Frontal cortex (tissue), 4 donors: Measurements from ENCODE around the gene PRTFDC1. TPM values are rescaled to one million over a fixed set of nuclear protein-coding genes. Genes with fewer than 3 reads are reported as not detected.
"Not testable (repeated sequence)": the region's sequence is repeated elsewhere in the genome, so short reads cannot be mapped to it uniquely, and the experiment has no call there.

Source experiments
- DNase-seq, 2 donors: peaks; one replicate each; pipeline ENCODE4 v3.0.0; 2012; ENCODE audit warnings: low spot score in 2 of 2
- FAIRE-seq: peaks from 2 replicates; lab custom pipeline; 2012; peaks lifted over from hg19 to GRCh38; lab: Jason Lieb, UNC
- total RNA-seq: library from RNA; depleted of rRNA; stranded (reverse); fragments of >200 nt; gene quantifications from one replicate; pipeline ENCODE4 v1.2.3, GENCODE V29; 2014
- donor health status: control.
- donor health status: control.
- donor health status: control.

The PRTFDC1 gene
- total RNA-seq, 1 donor from 2014 or later: 29.8 TPM

GRCh38 chr10:24938076-24938475 lies 14.3 kb downstream of the PRTFDC1 start:
- no peak for FAIRE-seq

DNA sequence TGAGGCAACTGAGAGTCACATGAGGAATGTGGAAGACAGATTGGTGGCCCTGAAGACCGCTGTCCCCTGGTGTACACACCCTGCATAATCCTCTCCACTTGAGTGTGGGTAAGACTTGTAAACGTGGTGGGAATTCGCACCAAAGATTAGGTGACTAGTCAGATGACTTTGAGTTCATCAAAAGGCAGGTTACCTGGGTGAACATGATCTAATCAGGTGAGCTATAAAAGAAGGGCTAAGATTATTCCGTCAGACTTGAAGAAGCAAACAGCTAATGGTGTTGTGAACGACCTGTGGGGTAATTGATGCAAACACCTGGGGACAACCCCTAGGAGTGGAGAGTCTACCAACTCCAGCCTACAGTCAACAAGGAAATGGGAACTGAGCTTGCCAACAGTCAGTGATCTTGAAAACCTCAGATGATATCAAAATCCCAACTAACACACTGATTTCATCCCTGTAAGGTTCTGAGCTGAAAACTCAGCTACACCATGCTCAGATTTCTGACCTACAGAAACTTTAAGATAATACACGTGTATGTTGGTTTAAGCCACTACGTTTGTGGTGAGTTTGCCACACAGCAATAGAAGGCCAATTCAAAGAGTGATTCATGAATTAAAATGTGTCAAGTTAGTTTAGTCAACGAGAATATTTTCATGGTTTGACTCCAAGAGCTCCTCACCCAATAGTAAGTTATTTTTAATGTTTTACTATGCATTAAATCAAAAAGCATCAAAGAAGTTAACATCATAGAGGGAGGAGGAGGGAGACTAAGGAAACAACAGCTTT lies 16.7 kb downstream of the PRTFDC1 start:
- FAIRE-seq (no peak), DNase-seq (no peak)

More at GRCh38 chr10:24938076-24938475, 14.3 kb downstream of the PRTFDC1 start:
- DNase-seq: no peak

- FAIRE-seq: peak; percentile 86
- DNase-seq: no peak
Observed at GRCh38 chr10:24931236-24931635, 21.2 kb downstream of the PRTFDC1 start.

DNA sequence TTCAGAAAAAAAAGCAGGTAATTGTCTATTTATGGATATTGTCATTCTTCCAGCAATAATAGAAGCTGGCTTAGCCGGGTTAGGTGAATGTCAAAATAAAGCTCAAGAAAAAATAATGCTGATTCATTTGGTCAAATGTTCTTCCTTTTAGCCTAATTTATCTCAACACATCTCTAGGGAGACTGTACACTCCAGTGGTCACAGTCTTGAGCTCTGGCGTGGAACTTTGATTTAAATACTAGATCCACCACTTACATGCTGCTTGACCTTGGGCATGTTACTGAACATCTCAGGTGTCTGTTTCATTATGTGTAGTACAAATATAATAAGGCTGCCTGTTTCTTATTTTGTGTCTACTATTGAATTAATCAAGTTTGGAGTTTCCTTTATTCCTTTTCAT lies 22.0 kb downstream of the PRTFDC1 start:
- DNase-seq (no peak), FAIRE-seq (no peak)

DNA sequence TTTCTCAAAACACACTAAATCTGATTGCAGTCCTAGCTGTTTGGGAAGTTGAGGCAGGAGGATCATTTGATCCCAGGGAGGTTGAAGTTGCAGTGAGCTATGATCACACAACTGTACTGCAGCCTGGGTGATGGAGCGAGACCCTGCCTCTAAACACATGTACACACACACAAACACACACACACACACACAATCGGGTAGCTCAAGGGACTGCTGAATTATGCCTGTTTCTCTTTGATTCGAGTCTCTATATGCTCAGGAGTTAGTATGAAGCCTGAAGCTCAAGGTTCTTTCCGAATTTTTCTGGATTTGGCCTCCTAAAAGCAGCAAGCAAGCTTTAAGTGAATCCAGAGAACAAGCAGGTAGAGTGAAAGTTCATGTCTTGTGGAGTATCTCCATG lies 22.5 kb downstream of the PRTFDC1 start:
- no peak for FAIRE-seq

GRCh38 chr10:24929056-24929544 lies 23.3 kb downstream of the PRTFDC1 start:
- DNase-seq (no peak), FAIRE-seq (no peak)

More for the DNA sequence above, 22.5 kb downstream of the PRTFDC1 start:
- no peak for DNase-seq

- no peak for FAIRE-seq
- DNase-seq: no peak
Observed at GRCh38 chr10:24928163-24928562, 24.2 kb downstream of the PRTFDC1 start.

DNA sequence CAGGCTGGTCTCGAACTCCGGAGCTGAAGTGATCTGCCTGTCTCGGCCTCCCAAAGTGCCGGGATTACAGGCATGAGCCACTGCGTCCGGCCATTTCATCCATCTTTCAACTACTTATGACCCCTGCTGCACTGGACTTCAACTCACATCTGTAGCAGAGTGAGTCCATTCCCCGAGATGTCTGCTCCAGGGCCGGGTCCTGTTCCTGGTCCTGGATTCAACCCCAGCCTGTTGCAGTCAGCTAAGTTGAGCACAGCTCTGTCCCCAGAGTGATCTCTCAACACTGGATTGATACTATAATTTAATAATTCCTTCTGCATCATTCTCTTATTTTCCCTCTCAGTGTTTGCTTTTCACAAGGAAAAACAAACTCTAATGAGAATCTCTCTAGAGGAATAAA lies 25.8 kb downstream of the PRTFDC1 start:
- no peak for DNase-seq
- FAIRE-seq: no peak

DNA sequence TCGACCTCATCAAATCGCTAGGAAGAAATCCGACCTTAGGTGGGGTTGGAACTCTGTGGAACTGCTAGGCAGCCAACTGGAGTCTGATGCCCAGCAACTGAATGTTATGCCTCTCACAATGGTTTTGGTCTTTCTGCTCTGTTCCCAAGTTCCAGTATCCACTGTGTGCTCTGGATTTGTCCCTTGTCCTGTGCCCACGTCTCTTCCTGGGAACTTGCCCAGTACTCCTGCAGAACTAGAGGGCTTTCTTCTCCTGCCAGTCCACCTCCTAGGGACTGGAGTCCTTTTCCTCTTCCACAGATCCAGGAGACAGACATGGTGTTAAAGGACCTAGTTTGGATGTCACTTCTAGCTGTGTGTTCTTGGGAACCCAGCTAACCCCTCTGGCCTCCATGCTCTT lies 26.6 kb downstream of the PRTFDC1 start:
- FAIRE-seq (no peak), DNase-seq (no peak)

DNA sequence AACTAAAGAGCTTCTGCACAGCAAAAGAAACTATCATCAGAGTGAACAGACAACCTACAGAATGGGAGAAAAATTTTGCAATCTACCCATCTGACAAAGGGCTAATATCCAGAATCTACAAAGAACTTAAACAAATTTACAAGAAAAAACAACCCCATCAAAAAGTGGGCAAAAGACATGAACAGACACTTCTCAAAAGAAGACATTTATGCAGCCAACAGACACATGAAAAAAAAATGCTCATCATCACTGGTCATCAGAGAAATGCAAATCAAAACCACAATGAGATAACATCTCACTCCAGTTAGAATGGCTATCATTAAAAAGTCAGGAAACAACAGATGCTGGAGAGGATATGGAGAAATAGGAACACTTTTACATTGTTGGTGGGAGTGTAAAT lies 27.9 kb downstream of the PRTFDC1 start:
- not testable (repeated sequence) for FAIRE-seq, DNase-seq

GRCh38 chr10:24922222-24922868 lies 30.1 kb downstream of the PRTFDC1 start:
- not testable (repeated sequence) for DNase-seq, FAIRE-seq

DNA sequence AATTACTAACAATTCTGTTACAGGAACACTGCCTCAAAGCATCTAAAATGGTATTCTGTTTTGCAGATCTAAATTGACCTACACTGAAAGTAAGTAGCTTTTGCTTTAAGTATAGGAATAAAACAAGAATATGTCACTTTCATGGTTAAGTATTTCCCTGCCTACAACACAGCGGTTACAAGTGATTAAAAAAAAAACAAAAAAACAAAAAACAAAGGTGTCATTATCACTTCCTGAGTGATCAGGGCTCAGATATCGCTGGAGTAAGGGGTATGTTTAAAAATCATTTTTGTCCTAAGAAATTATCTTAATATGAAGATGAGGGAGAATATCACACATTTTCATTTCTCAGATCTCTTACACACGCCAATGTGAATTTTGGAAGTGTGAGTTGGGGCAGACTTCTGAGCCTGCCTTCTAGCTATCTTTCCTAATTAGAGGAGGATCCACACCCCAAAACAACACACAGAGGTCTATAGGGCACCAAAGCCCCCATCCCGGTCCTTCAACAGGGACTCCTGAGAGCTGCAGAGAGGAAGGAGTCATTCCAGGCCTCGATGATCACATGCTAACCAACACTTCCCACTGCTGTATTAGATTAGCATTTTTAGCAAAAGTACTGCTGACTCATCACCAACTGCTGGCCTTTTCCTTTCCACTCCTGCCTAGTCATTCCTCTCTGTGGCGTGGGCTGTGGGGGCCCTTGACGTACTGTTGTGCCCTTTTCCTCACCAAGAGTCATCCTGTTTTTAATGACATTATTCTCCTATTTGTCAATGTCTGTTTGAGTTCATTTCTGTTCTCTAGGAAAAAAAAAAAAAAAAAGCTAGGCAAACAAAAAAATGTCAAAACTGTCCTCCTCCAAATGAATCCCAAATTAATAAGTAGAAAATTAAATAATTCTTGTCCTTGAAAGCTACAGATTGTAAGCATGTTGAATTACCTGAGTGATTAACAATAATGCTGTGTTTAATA lies 31.2 kb downstream of the PRTFDC1 start:
- FAIRE-seq (no peak), DNase-seq (peak in 1 of 2 donors; percentile 60)

DNA sequence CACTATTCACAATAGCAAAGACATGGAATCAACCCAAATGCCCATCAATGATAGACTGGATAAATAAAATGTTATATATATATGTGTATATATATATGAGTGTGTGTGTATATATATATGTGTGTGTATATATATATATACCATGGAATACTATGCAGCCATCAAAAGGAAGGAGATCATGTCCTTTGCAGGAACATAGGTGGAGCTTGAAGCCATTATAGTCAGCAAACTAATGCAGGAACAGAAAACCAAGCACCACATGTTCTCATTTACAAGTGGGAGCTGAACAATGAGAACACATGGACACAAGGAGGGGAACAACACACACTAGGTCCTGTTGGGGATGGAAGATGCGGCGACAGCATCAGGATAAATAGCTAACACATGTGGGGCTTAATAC lies 32.2 kb downstream of the PRTFDC1 start:
- DNase-seq, FAIRE-seq: not testable (repeated sequence)

GRCh38 chr10:24919629-24920028 lies 32.8 kb downstream of the PRTFDC1 start:
- DNase-seq, FAIRE-seq: not testable (repeated sequence)

DNA sequence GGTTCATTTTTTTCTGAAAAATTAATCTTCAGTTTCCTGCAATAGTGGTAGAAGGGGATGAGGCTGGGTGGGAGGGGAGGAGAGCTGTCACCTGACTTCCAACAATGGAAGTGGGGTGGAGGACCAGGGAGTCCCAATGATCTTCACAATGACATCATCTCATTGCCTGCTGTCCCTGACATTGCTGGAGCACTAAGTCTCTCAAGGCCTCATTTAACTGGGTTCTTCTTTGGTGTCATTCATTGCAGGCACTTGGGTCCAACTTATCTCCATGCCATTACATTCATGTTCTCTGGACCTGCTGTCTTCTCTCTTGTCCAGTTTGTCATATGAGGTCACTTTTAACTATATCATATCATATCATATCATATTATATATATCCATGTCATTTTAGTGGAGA lies 34.4 kb downstream of the PRTFDC1 start:
- no peak for DNase-seq
- FAIRE-seq: no peak

- FAIRE-seq: no peak
- DNase-seq: no peak
Observed at GRCh38 chr10:24917493-24917892, 34.9 kb downstream of the PRTFDC1 start.

GRCh38 chr10:24916365-24916764 lies 36.0 kb downstream of the PRTFDC1 start:
- DNase-seq: no peak
- FAIRE-seq: no peak

- FAIRE-seq (no peak), DNase-seq (no peak)
Observed at GRCh38 chr10:24915304-24915703, 37.1 kb downstream of the PRTFDC1 start.

- FAIRE-seq: no peak
Observed at GRCh38 chr10:24914148-24914547, 38.3 kb downstream of the PRTFDC1 start.

GRCh38 chr10:24912215-24912614 lies 40.2 kb downstream of the PRTFDC1 start:
- FAIRE-seq: no peak
- DNase-seq: no peak

More at GRCh38 chr10:24914148-24914547, 38.3 kb downstream of the PRTFDC1 start:
- no peak for DNase-seq
